ENCODE results near the gene UBE2I. TPM values are rescaled to one million over a fixed set of nuclear protein-coding genes. Genes with fewer than 3 reads are reported as not detected.

UBE2I gene
- total RNA-seq, 4 donors from 2014 or later, result 25.9 to 133 (median 63.0) TPM

DNA sequence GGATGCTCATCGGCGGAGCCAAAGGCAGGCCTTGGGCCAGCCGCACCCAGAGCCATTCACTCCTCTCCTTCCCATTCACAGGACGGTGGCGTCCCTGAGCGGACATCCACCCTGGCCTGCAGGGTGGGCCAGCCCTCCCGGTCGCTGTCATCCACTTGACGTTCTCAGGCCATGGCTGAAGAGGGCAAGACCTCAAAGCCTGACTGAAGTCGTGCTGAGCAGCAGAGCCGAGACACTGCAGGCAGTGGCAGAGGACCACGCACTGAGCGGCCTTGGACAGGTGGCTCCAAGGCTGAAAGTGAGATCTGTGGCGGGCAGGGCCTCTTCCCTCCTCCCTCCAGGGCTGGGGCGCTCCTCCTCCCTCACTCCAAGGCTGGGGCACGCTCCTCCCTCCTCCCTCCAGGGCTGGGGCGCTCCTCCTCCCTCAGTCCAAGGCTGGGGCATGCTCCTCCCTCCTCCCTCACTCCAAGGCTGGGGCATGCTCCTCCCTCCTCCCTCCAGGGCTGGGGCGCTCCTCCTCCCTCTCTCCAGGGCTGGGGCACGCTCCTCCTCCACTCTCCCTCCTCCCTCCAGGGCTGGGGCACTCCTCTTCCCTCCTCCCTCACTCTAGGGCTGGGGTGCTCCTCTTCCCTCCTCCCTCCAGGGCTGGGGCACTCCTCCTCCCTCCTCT is 66.4 kb downstream of the UBE2I start:
- Histone ChIP-seq H3K4me3 (no peak overlapping the region), H3K9me3 (no peaks in the 10 kb centered on the region), H3K27me3 (no peaks in the 10 kb centered on the region), H3K27ac (no peak overlapping the region), H3K36me3 (no peaks in the 10 kb centered on the region), H3K4me1 (peaks cover 0 to 10% of the 10 kb centered on the region in 2 donors)
- intact Hi-C loops (cut with DNase I; ENCODE audit: low total_unique reads), result no loop called here
- TF ChIP-seq POLR2A (IDR thresholded peaks at IDR 0.05), result no peak
- TF ChIP-seq, protein P1, sequence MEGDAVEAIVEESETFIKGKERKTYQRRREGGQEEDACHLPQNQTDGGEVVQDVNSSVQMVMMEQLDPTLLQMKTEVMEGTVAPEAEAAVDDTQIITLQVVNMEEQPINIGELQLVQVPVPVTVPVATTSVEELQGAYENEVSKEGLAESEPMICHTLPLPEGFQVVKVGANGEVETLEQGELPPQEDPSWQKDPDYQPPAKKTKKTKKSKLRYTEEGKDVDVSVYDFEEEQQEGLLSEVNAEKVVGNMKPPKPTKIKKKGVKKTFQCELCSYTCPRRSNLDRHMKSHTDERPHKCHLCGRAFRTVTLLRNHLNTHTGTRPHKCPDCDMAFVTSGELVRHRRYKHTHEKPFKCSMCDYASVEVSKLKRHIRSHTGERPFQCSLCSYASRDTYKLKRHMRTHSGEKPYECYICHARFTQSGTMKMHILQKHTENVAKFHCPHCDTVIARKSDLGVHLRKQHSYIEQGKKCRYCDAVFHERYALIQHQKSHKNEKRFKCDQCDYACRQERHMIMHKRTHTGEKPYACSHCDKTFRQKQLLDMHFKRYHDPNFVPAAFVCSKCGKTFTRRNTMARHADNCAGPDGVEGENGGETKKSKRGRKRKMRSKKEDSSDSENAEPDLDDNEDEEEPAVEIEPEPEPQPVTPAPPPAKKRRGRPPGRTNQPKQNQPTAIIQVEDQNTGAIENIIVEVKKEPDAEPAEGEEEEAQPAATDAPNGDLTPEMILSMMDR (IDR thresholded peaks at IDR 0.05), result no peak
- DNase-seq, result no peak

Other genes with a start within 250 kb of the UBE2I start
- gene SSTR5, start 236.9 kb upstream of the UBE2I start, total RNA-seq, result not detected
- not detected for gene C1QTNF8, start 213.4 kb upstream of the UBE2I start, total RNA-seq
- 10 to 100 TPM in 3 of 4 donors, 1 to 10 TPM in 1; 6.8 to 94.5 (median 27.6) TPM for gene CACNA1H, start 156.5 kb upstream of the UBE2I start, total RNA-seq
- gene TPSG1, start 84.4 kb upstream of the UBE2I start, total RNA-seq, result 1 to 10 TPM in 1 of 4 donors, not detected in 3; 1.5 TPM
- gene TPSB2, start 79.5 kb upstream of the UBE2I start, total RNA-seq, result 100 to 1,000 TPM in 1 of 4 donors, 10 to 100 TPM in 2, 1 to 10 TPM in 1; 4.1 to 108 (median 29.0) TPM
- gene TPSAB1, start 68.9 kb upstream of the UBE2I start, total RNA-seq, result 10 to 100 TPM in 3 of 4 donors, 1 to 10 TPM in 1; 3.9 to 96.2 (median 14.2) TPM
- gene TPSD1, start 53.6 kb upstream of the UBE2I start, total RNA-seq, result 1 to 10 TPM in 1 of 4 donors, under 1 TPM in 1, not detected in 2; 0.52 to 2.8 TPM
- gene BAIAP3, start 24.0 kb downstream of the UBE2I start, total RNA-seq, result 1 to 10 TPM in 3 of 4 donors, under 1 TPM in 1; 0.59 to 5.5 (median 3.5) TPM
- gene TSR3, start 42.2 kb downstream of the UBE2I start, total RNA-seq, result 100 to 1,000 TPM in 1 of 4 donors, 10 to 100 TPM in 3; 15.9 to 101 (median 30.8) TPM
- gene GNPTG, start 42.3 kb downstream of the UBE2I start, total RNA-seq, result 10 to 100 TPM; 28.4 to 95.9 (median 48.6) TPM
- gene UNKL, start 105.1 kb downstream of the UBE2I start, total RNA-seq, result 10 to 100 TPM; 13.5 to 63.3 (median 27.6) TPM
- 10 to 100 TPM in 3 of 4 donors, 1 to 10 TPM in 1; 8.0 to 90.2 (median 21.4) TPM for gene UQCC4, start 111.1 kb downstream of the UBE2I start, total RNA-seq
- gene PERCC1, start 121.4 kb downstream of the UBE2I start, total RNA-seq, result not detected
- 1 to 10 TPM in 1 of 4 donors, under 1 TPM in 2, not detected in 1; 0.48 to 5.3 (median 0.51) TPM for gene CCDC154, start 134.9 kb downstream of the UBE2I start, total RNA-seq
- gene CLCN7, start 165.4 kb downstream of the UBE2I start, total RNA-seq, result 100 to 1,000 TPM in 1 of 4 donors, 10 to 100 TPM in 3; 21.5 to 145 (median 57.2) TPM
- under 1 TPM in 2 of 4 donors, not detected in 2; 0.28 to 0.52 TPM for gene PTX4, start 179.3 kb downstream of the UBE2I start, total RNA-seq
- 10 to 100 TPM in 3 of 4 donors, 1 to 10 TPM in 1; 4.9 to 59.1 (median 39.0) TPM for gene TELO2, start 183.7 kb downstream of the UBE2I start, total RNA-seq
- 10 to 100 TPM; 24.8 to 45.3 (median 39.3) TPM for gene TMEM204, start 224.0 kb downstream of the UBE2I start, total RNA-seq